IPS-18a (cell line): ENCODE data around the gene KRTAP10-9.

Experiments used
- H3K27ac ChIP-seq: one replicate; pipeline ENCODE4 v1.5.1; 2013; ENCODE audit warnings: low read length
- H3K27me3 ChIP-seq: one replicate; pipeline ENCODE4 v1.6.1; 2013; ENCODE audit warnings: mild to moderate bottlenecking, low read length; ENCODE audit not compliant: control insufficient read depth, insufficient read depth
- H3K36me3 ChIP-seq: one replicate; pipeline ENCODE4 v1.6.1; 2013; ENCODE audit warnings: low read depth, low read length; ENCODE audit not compliant: control insufficient read depth
- H3K4me1 ChIP-seq: one replicate; pipeline ENCODE4 v1.6.1; 2013; ENCODE audit warnings: low read depth, low read length; ENCODE audit not compliant: control insufficient read depth
- H3K4me3 ChIP-seq: one replicate; pipeline ENCODE4 v1.5.1; 2013; ENCODE audit warnings: low read length
- H3K9ac ChIP-seq: one replicate; pipeline ENCODE4 v1.6.1; 2013; ENCODE audit warnings: mild to moderate bottlenecking, low read length, moderate library complexity
- H3K9me3 ChIP-seq: one replicate; pipeline ENCODE4 v1.6.1; 2013; ENCODE audit warnings: low read depth, low read length; ENCODE audit not compliant: control insufficient read depth

KRTAP10-9 gene

DNA sequence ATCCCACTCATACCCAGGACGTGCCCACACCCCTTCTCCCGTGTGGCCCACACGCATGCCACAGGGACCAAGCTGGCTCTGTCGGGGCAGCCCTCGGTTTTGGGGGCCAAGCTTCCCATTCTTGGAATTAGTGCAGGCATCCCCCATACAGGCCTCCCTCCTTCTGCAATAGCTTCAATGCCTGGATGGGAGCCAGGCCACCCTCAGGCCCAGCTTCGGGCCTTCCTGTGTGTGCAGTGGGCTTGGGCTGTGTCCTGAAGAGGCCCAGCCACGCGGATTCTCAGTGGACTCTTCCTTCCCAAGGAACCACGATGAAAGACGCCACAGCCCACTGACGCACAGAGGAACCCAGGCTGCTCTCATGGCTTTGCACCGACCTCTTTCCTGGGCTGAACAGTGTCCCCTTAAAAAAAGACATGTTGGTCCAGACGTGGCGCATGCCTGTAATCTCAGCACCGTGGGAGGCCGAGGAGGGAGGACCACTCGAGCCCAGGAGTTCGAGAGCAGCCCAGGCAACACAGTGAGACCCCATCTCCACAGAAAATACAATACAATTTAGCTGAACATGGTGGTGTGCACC, 22.7 kb downstream of the KRTAP10-9 start:
- peaks cover 4% of the 10 kb centered on the region for H3K4me1 ChIP-seq
- H3K4me3 ChIP-seq: no peak overlapping the region
- H3K9me3 ChIP-seq: peaks cover 6% of the 10 kb centered on the region
- no peaks in the 10 kb centered on the region for H3K36me3 ChIP-seq
- H3K9ac ChIP-seq: no peak overlapping the region
- no peak overlapping the region for H3K27ac ChIP-seq
- H3K27me3 ChIP-seq: no peaks in the 10 kb centered on the region

DNA sequence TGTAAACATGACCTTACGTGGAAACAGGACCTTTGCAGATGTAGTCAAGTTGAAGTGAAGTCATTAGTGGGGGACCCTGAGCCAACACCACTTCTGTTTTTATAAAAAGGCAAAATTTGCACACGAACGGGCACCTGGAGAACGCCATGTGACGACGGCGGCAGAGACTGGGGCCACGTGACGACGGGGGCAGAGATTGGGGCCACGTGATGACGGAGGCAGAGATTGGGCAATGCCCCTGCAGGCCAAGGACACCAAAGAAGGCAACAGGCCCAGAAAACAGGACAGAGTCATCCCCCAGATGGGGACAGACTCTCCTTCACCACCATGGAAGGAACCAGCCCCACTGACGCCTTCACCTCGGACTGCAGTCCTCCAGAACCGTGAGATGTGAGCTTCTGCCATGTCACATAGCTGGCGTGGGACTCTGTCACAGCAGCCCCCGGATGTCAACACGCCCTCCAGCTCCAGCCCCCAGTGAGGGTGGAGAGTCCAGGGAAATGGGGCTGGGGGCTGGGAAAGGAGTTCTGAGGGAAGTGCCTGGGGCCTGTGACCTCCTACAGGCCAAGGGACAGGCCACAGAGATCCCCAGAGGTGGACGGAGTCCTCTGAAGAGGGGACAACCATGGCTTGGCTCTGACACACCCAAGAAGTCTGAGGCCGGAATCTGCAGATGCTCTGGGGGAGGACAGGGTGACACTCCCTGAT, 23.5 kb downstream of the KRTAP10-9 start:
- H3K9me3 ChIP-seq: no peaks in the 10 kb centered on the region
- H3K27ac ChIP-seq: no peak overlapping the region
- H3K27me3 ChIP-seq: no peaks in the 10 kb centered on the region
- H3K36me3 ChIP-seq: no peaks in the 10 kb centered on the region
- peaks cover 4% of the 10 kb centered on the region for H3K4me1 ChIP-seq
- H3K9ac ChIP-seq: no peak overlapping the region
- no peak overlapping the region for H3K4me3 ChIP-seq

DNA sequence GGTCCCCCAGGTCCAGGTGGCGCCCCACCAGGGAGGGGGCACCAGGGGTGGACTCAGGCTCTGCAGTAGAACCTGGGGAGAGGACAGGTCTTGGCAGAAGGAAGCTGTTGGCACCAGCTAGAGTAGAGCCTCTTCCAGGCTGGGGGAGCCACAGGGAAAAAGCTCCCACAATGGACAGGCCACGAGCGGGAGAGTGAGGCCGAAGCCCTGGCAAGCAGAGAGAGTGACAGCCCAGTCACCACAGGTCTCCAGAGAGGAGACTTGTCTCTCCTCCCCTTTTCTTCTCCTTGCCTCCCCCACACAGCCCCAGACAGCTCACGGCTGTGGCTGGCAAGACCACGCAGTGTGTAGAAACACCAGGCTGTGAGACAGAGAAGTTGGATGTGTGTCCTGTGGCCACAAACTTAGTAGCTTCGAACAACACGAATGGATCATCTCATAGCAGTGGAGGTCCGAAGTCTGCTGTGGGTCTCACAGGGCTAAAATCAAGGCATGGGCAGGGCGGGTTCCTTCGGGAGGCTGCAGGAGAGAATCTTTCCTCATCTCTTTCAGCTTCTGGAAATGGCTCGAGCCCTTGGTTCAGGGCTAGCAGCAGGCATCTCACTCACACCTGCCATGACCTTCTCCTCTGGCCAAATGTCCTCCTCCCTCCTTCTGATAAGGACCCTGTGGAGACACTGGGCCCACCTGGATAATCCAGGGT, 24.2 kb downstream of the KRTAP10-9 start:
- Histone ChIP-seq H3K27ac (no peak overlapping the region), H3K4me1 (peaks cover 4% of the 10 kb centered on the region), H3K36me3 (no peaks in the 10 kb centered on the region), H3K4me3 (no peak overlapping the region), H3K27me3 (no peaks in the 10 kb centered on the region), H3K9ac (no peak overlapping the region), H3K9me3 (no peaks in the 10 kb centered on the region)

DNA sequence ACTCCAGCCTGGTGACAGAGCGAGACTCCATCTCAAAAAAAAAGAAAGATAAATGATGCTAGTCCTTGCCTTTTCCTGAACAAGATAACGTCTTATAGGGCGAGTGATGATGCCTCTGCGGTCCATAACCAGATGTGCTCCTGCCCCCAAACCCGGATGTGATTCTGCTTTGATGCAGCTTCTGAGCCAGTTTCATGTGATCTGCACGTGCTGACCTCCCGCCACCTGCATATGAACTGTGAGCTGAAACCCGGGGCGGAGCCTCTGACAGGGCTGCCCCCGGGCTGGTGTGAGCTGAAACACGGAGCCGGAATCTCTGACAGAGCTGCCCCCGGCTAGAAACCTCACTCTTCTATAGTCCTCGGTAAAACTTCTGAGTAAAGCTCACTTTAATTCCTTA, 26.2 kb downstream of the KRTAP10-9 start:
- no peaks in the 10 kb centered on the region for H3K36me3 ChIP-seq
- H3K27me3 ChIP-seq: no peaks in the 10 kb centered on the region
- H3K9ac ChIP-seq: no peak overlapping the region
- no peak overlapping the region for H3K27ac ChIP-seq
- H3K4me3 ChIP-seq: no peak overlapping the region
- H3K4me1 ChIP-seq: no peaks in the 10 kb centered on the region
- no peaks in the 10 kb centered on the region for H3K9me3 ChIP-seq

DNA sequence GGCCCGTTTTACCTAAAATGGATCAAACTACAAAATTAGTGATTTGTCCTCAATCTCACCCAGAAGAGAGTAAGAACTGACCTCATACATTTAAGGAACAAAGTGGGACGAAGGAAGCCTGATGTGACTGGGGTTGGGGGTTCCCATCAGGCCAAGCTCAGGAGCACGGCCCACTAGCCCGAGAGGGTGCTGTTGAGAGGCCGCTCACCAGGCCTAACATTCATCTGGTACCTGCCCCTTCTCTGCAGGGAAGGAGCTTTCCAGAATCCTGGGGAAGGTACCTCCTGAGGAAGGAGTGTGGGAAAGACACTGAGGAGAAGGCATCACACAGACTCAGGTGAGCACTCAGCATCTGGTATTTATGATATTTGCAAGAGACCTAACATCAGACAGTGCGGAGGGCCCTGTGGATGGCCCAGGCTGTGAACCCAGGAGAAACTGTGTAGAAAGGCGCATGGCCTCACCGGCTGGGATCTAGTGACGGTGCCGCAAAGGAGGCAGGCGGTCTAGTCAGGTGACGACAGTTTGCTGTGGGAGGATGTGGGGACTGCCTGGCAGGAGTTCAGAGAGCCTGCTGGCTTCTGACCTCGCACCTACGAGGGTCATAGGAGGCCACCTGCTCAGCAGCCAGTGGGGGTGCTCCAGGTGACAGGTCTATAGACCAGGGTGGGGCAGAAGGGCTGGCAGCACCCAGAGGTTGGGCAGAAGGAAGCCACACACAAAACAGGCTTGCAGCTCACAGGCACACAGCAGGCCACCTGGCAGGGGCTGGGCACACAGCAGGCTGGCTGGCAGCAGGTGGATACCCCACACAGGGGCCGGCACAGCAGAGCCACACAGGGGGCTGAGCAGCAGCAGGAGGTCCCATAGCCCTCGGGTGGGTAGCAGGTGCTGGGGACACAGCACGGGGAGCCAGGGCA, 27.0 kb downstream of the KRTAP10-9 start:
- Histone ChIP-seq H3K27me3 (no peaks in the 10 kb centered on the region), H3K36me3 (no peaks in the 10 kb centered on the region), H3K9me3 (no peaks in the 10 kb centered on the region), H3K4me3 (no peak overlapping the region), H3K4me1 (peaks cover 5% of the 10 kb centered on the region), H3K27ac (no peak overlapping the region), H3K9ac (no peak overlapping the region)

DNA sequence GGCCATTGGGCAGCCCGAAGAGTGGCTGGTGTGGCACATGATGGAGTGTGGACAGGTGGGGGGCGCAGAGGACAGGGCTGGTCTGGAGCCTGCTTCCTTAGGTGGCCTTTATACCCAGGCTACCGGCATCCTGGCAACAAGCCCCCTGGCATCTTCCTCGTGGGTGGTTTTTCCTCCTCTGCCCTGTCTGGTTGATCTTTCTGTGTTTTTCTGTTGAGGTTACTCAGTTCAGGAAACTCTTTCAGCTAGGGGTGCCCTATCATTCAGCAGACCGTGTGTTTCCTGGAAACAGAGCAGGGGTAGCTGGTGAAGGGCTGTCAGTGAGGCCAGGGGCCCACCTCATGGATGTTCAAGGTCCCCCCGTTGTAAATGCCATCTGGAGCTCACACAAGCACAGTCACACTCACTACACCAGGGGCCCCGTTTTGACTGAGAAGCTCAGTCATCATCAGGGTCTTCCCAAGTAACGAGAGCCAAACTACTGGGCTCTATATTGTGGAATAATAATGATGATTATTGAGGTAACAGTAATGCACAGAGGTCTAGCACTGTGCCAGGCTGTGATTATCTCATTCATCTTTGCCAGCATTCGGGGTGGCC, 27.8 kb downstream of the KRTAP10-9 start, which contains the start of gene KRTAP12-4:
Gene KRTAP12-4 (minus strand): TSS at position 84 of the 600 bp plus-strand sequence. CDS start 45 bp downstream, at position 39.
- Histone ChIP-seq H3K27ac (no peak within 1 kb of the TSS), H3K27me3 (no peaks in the 10 kb centered on the region), H3K9ac (no peak within 1 kb of the TSS), H3K36me3 (no peaks in the 10 kb centered on the region), H3K9me3 (no peaks in the 10 kb centered on the region), H3K4me3 (no peak within 1 kb of the TSS), H3K4me1 (peaks cover 13% of the 10 kb centered on the region)

DNA sequence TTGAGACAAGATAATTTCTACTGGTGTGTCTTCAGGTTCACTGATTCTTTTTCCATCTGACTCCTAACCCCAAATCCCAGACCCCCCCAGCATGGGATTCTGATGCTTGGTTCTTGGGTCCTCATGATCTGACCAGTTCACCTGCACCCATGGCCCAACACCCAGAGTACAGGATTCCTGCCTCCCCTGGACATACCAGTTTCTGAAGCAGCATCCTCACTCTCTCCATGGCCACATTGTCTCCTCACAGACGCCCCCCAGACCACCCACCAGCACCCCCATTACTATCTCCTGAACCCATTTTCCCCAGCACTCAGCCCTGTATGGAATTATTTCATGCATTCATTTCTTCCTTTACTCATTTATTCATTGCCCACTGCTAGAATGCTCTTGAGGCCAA, 30.0 kb downstream of the KRTAP10-9 start:
- Histone ChIP-seq H3K9ac (no peak overlapping the region), H3K36me3 (no peaks in the 10 kb centered on the region), H3K4me1 (peaks cover 27% of the 10 kb centered on the region), H3K27ac (no peak overlapping the region), H3K9me3 (no peaks in the 10 kb centered on the region), H3K27me3 (no peaks in the 10 kb centered on the region), H3K4me3 (no peak overlapping the region)

DNA sequence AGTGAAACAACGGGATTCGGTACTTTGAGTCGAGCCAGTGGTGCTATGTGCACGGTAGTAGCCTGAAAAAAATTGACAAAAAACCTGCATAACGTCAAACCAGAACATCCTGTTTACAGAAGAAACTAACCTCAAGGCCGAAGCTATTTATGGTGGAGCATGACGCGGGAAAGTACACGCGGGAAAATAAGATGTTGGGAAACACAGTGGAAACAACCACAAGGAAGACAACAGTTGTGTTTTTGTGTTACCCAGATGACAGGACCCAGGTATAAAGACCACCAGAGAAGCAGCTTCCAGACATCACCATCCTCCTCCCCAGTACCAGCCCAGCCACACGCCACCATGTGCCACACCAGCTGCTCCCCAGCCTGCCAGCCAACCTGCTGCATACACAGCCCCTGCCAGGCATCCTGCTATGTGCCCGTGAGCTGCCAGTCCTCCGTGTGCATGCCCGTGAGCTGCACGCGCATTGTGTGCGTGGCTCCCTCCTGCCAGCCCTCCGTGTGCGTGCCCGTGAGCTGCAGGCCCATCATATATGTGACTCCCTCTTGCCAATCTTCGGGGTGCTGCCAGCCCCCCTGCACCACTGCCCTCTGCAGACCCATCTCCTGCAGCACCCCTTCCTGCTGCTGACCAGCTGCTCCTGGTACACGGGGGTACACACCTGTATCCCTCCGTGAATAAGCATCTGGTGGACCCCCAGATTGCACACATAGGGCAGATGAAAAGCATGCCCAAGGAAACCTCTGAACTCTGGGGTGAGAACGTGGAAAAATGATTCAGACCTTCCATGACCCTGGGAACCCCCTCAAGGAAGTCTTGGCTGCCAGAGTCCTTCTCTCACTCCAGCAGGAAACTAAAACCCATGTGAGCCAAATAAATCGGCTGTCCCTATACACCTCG, 31.0 kb downstream of the KRTAP10-9 start, which contains the start of gene KRTAP12-3:
Gene KRTAP12-3 (plus strand): TSS at position 298 of the 906 bp plus-strand sequence. CDS start 48 bp downstream, at position 346.
- Histone ChIP-seq H3K4me1 (peaks cover 32% of the 10 kb centered on the region), H3K4me3 (no peak within 1 kb of the TSS), H3K9ac (no peak within 1 kb of the TSS), H3K27ac (no peak within 1 kb of the TSS), H3K27me3 (no peaks in the 10 kb centered on the region), H3K36me3 (no peaks in the 10 kb centered on the region), H3K9me3 (no peaks in the 10 kb centered on the region)

DNA sequence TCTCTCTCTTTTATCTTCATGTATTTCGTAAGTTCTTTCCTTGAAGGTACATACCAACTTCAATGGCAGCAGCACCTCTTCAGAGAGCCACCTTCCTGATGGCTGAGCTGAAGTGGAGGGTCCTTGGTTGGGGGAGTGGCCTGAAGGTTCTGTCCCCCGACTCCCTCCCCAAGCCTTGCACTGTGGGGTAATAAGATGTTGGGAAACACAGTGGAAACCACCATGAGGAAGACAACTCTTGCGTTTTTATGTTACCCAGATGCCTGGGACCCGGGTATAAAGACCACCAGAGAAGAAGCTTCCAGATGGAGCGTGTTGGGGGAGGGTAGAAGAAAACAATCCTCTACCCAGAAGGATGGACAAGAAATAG, 31.6 kb downstream of the KRTAP10-9 start:
- Histone ChIP-seq H3K9me3 (no peaks in the 10 kb centered on the region), H3K27ac (no peak overlapping the region), H3K36me3 (no peaks in the 10 kb centered on the region), H3K9ac (no peak overlapping the region), H3K27me3 (no peaks in the 10 kb centered on the region), H3K4me3 (no peak overlapping the region), H3K4me1 (peaks cover 32% of the 10 kb centered on the region)

DNA sequence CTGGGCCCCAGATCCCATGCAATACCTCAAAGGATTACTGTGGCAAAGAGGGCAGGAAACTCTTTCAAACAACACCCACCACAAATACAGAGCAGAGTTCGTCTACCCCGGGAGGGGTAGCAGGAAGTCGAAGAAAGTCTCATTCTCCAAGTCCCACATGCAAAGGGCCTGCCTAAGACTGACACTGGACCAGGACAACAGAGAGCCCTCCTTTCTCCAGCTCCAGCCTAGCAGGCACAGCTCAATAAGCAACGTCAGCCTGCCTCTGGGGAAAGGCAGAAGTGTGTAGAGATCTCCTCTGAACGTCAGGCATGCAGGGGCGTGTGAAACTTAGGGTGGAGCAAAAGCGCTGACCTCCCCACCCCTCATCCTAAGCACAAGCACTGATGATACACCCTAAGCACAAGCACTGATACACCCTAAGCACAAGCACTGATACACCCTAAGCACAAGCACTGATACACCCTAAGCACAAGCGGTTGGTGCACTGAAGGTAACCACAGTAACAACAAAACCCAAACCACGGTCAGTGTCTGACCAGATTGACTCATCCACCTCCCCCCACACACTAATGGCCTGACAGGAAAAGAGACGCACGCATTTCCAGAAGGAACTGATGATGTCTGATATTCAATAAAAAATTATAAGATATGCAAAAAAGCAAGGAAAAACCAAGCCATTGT, 32.2 kb downstream of the KRTAP10-9 start:
- no peak overlapping the region for H3K9ac ChIP-seq
- peaks cover 32% of the 10 kb centered on the region for H3K4me1 ChIP-seq
- H3K27ac ChIP-seq: no peak overlapping the region
- H3K9me3 ChIP-seq: no peaks in the 10 kb centered on the region
- H3K4me3 ChIP-seq: no peak overlapping the region
- H3K36me3 ChIP-seq: no peaks in the 10 kb centered on the region
- H3K27me3 ChIP-seq: no peaks in the 10 kb centered on the region
